Heart left ventricle (tissue), 16 donors: ENCODE measurements around the gene RCBTB1. TPM values are rescaled to one million over a fixed set of nuclear protein-coding genes. Genes with fewer than 3 reads are reported as not detected.

Experiments used
- ATAC-seq, 4 donors: fragments of 200-7000 bp; cut with Tn5 transposase; one replicate each; pipeline ENCODE4 v1.9.1; 2020 to 2022; ENCODE audit warnings: moderate library complexity in 4 of 4, mild to moderate bottlenecking in 3 of 4, moderate number of reproducible peaks in 1 of 4
- DNase-seq, 5 donors: peaks; one replicate each; pipeline ENCODE4 v3.0.0-alpha.2; 2020
- H3K27ac ChIP-seq, 12 donors: fragments of 200-600 bp; sonication (generic) in 4 of 12; one replicate each; pipeline versions ENCODE4 v1.5.0 to v1.8.0; 2016 to 2022; ENCODE audit warnings: mild to moderate bottlenecking in 2 of 12
- H3K27me3 ChIP-seq, 9 donors: fragments of 200-600 bp; sonication (generic) in 2 of 9; one replicate each; pipeline versions ENCODE4 v1.5.1 to v1.8.0; 2016 to 2022; ENCODE audit warnings: mild to moderate bottlenecking in 3 of 9
- H3K36me3 ChIP-seq, 9 donors: fragments of 200-600 bp; sonication (generic) in 2 of 9; one replicate each; pipeline versions ENCODE4 v1.5.0 to v1.8.0; 2018 to 2022; ENCODE audit warnings: mild to moderate bottlenecking in 2 of 9
- H3K4me1 ChIP-seq, 12 donors: fragments of 200-600 bp; sonication (generic) in 4 of 12; one replicate each; pipeline versions ENCODE4 v1.5.0 to v1.8.0; 2016 to 2022; ENCODE audit warnings: mild to moderate bottlenecking in 3 of 12
- H3K4me3 ChIP-seq, 12 donors: fragments of 200-600 bp; sonication (generic) in 4 of 12; one replicate each; pipeline versions ENCODE4 v1.5.0 to v1.8.0; 2017 to 2022; ENCODE audit warnings: mild to moderate bottlenecking in 9 of 12, moderate library complexity in 4 of 12
- H3K9me3 ChIP-seq, 12 donors: fragments of 200-600 bp; sonication (generic) in 4 of 12; one replicate each; pipeline versions ENCODE4 v1.5.0 to v1.8.0; 2016 to 2022; ENCODE audit warnings: mild to moderate bottlenecking in 1 of 12
- POLR2A ChIP-seq, 2 donors: fragments of 450-650 bp; IDR thresholded peaks; one replicate each; pipeline ENCODE4 v1.6.1; 2017; ENCODE audit warnings: antibody characterized with exemption in 2 of 2, mild to moderate bottlenecking in 2 of 2, moderate library complexity in 2 of 2
- WGBS, 4 donors: extraction: QIAGEN DNeasy Blood & Tissue Kit in 2 of 4; methylation state at CpG; one replicate each; pipeline versions ENCODE4 v1.1.5 to v1.1.7; 2013 to 2018; 5-methylcytosine and 5-hydroxymethylcytosine counted together
- intact Hi-C, 10 donors: fragments of 100-400 bp; cut with DNase I; formaldehyde crosslinking; loops; one replicate each; pipeline versions ENCODE4 v1.11.1 to v1.14.2; 2022
- polyA plus RNA-seq, 2 donors: library from polyadenylated mRNA; stranded (reverse); fragments of 200-250 nt; gene quantifications; one replicate each; pipeline ENCODE4 v1.2.3, GENCODE V29; 2013
- total RNA-seq, 9 donors: library from RNA; depleted of rRNA in 2 of 9; stranded (reverse); fragments of >200 nt in 2 of 9; fragmentation: NEBNext Ultra II Directional in 3 of 9; extraction: Animal tissue kit (Norgen Biotek cat#: 25700) in 3 of 9; gene quantifications; one replicate each; pipeline versions ENCODE4 v1.1.0 to v1.2.4, GENCODE V29; 2016 to 2023
- TF ChIP-seq, protein P1 (sequence below), 12 donors: fragments of 200-600 bp; sonication (generic) in 4 of 12; IDR thresholded peaks; one replicate each; pipeline versions ENCODE4 v1.5.0 to v1.8.0; 2018 to 2022; ENCODE audit warnings: antibody characterized with exemption in 12 of 12, mild to moderate bottlenecking in 5 of 12
- donor health status: ischemic (EF 13 %, LVEDD 7.1; RV severe dilation, severe dysfunction).
- donor health status: healthy with polysubstance abuse.
- donor health status: DM: no; HTN: yes; CAD: no.
- donor health status: DM: no; HTN: no; CAD: no.
- donor health status: ischemic (EF 25% LVEDD 6.9; RV normal size, moderate dysfunction).
- donor health status: ischemic (EF 25% LVEDD 5.7; RV mildly dilated, moderate dysfunction).
- donor health status: healthy.
- donor health status: DM: yes; HTN: yes; CAD: no.
- donor health status: ischemic (EF 35%, LVEDD 5.7; RV mildly dilated, moderate dysfunction).
- donor health status: nonischemic (EF 11% LVEDD 7.7; RV severe dilation, severe dysfunction).
- donor health status: DM: yes; HTN: yes; CAD: no.
- donor health status: PGD.
- donor health status: ischemic (EF 29% LVEDD 5.4; RV normal size, mild dysfunction).
- donor health status: nonischemic (EF 23%, LVEDD 6.1; RV moderate dilation, normal function).

The RCBTB1 gene
- total and polyA plus RNA-seq, 11 donors: 8.5 to 25.8 (median 16.2) TPM

DNA sequence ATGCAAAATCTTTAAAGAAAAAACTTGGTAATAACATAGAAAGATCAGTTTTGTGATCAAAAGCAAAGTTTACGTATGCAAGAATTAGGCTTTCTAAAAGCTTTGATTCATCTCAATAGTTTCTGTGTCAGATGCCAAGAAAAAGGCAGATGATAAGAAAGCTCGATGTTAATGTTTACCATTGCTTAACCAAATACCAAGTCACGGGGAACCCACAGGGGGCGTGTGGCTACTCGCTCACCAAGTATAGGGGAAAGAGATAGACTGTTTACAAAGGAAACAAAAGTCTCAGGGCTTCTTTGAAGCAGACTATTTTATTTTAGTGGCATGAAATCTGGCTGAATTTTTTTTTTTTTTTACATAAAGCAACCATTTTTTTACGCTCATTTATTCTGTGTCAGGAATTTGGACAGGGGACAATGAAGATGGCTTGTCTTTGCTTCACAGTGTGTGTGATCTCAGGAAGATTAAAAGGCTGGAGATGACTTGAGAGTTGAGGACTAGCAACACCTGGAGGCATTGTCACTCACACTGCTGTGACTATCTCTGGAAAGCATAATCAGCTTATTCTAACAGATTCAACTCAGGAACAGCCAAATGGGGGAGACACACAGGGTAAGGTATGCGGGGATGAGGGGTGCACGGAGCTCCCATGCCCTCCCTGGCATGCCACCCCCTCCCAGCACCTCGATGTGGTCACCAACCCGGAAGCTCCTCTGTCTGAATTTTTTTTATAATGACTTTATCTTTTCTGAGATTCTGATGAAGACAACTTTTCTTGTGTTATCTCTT, 24.9 kb downstream of the RCBTB1 start:
- intact Hi-C loops: no loop called here
- H3K27ac ChIP-seq: peak overlapping the region in 10 of 12 donors; percentile 12 to 79 (median 57)
- TF ChIP-seq POLR2A (IDR thresholded peaks at IDR 0.05): no peak
- TF ChIP-seq, protein P1, sequence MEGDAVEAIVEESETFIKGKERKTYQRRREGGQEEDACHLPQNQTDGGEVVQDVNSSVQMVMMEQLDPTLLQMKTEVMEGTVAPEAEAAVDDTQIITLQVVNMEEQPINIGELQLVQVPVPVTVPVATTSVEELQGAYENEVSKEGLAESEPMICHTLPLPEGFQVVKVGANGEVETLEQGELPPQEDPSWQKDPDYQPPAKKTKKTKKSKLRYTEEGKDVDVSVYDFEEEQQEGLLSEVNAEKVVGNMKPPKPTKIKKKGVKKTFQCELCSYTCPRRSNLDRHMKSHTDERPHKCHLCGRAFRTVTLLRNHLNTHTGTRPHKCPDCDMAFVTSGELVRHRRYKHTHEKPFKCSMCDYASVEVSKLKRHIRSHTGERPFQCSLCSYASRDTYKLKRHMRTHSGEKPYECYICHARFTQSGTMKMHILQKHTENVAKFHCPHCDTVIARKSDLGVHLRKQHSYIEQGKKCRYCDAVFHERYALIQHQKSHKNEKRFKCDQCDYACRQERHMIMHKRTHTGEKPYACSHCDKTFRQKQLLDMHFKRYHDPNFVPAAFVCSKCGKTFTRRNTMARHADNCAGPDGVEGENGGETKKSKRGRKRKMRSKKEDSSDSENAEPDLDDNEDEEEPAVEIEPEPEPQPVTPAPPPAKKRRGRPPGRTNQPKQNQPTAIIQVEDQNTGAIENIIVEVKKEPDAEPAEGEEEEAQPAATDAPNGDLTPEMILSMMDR (IDR thresholded peaks at IDR 0.05): peak in 3 of 12 donors; percentile 16 to 40 (median 38)
- H3K27me3 ChIP-seq: no peaks in the 10 kb centered on the region
- DNase-seq (no peak), ATAC-seq (peak; percentile 29 to 49 (median 42))
- H3K36me3 ChIP-seq: peaks cover 0 to 64% (median 54%) of the 10 kb centered on the region in 9 donors
- peak overlapping the region in 1 of 12 donors; percentile 11 for H3K4me3 ChIP-seq
- H3K4me1 ChIP-seq: peaks cover 0 to 17% (median 5%) of the 10 kb centered on the region in 12 donors
- 42 to 52% (median 50%) methylated on average over 10 of the region's 10 CpGs for WGBS, 4 donors
- H3K9me3 ChIP-seq: no peaks in the 10 kb centered on the region

DNA sequence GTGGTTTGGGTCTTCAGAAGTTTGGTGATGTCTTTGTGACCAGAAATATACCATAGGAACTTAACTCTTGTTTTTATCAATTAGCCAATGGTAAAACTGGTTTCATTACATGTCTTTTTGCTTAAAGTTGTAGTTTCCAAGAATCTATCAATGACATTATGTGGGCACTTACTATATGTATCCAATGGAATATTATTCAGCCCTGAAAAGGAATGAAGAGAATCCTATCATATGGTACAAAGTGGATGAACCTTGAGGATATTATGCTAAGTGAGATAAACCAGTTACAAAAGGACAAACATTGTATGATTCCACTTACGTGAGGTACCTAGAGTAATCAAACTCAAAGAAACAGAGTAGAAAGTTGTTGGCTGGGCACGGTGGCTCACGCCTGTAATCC, 26.4 kb downstream of the RCBTB1 start:
- peaks cover 0 to 76% (median 66%) of the 10 kb centered on the region in 9 donors for H3K36me3 ChIP-seq
- 95 to 99% (median 97%) methylated on average over 3 of the region's 3 CpGs for WGBS, 4 donors
- H3K27me3 ChIP-seq: no peaks in the 10 kb centered on the region

DNA sequence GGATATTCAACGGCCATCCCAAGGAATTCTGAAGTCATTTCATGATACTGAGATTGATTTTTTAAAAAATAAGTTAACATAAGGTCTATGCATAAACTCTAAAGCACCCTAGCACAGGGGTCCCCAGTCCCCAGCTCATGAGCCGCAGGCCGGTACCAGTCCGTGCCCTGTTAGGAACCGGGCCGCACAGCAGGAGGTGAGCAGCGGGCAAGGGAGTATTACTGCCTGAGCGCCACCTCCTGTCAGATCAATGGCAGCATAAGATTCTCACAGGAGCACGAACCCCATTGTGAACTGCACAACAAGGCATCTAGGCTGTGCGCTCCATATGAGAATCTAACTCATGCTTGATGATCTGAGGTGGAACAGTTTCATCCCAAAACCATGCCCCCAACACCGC, 31.0 kb downstream of the RCBTB1 start:
- DNase-seq: no peak
- Histone ChIP-seq H3K4me3 (no peak overlapping the region), H3K27me3 (no peaks in the 10 kb centered on the region), H3K36me3 (peaks cover 0 to 95% (median 79%) of the 10 kb centered on the region in 9 donors), H3K9me3 (no peaks in the 10 kb centered on the region), H3K4me1 (no peaks in the 10 kb centered on the region), H3K27ac (no peak overlapping the region)
- no peak for TF ChIP-seq POLR2A (IDR thresholded peaks at IDR 0.05)
- TF ChIP-seq, protein P1 (IDR thresholded peaks at IDR 0.05): no peak
- intact Hi-C loops: no loop called here
- no peak for ATAC-seq
- 80 to 89% (median 88%) methylated on average over 10 to 11 of the region's 11 CpGs for WGBS, 4 donors

More for the DNA sequence above, 26.4 kb downstream of the RCBTB1 start:
- H3K4me3 ChIP-seq: no peak overlapping the region
- ATAC-seq (no peak), DNase-seq (no peak)
- intact Hi-C loops: no loop called here
- peaks cover 0 to 17% (median 5%) of the 10 kb centered on the region in 12 donors for H3K4me1 ChIP-seq
- H3K9me3 ChIP-seq: no peaks in the 10 kb centered on the region
- no peak for TF ChIP-seq POLR2A (IDR thresholded peaks at IDR 0.05)
- TF ChIP-seq, protein P1 (IDR thresholded peaks at IDR 0.05): no peak
- no peak overlapping the region for H3K27ac ChIP-seq

DNA sequence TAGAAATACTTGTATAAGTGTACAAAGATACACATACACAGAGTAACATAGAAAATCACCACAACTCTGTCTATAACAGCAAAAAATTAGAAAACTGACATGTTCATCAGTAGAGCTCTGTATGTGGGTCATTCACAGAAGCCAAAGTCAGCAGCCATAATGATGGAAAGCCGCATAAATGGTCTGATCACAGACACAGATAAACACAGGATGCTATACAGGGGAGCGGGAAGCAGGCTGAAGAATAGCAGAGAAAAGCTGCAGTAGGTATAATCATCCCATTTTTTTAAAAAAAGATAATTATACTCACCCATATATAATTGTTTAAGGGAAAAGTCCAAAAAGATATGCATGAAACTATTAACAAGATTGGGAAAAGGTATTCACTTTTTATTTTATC, 31.5 kb downstream of the RCBTB1 start:
- Histone ChIP-seq H3K36me3 (peaks cover 0 to 95% (median 80%) of the 10 kb centered on the region in 9 donors), H3K4me1 (no peaks in the 10 kb centered on the region), H3K27me3 (no peaks in the 10 kb centered on the region), H3K4me3 (no peak overlapping the region), H3K27ac (no peak overlapping the region), H3K9me3 (no peaks in the 10 kb centered on the region)
- ATAC-seq (no peak), DNase-seq (no peak)
- no peak for TF ChIP-seq POLR2A (IDR thresholded peaks at IDR 0.05)
- TF ChIP-seq, protein P1 (IDR thresholded peaks at IDR 0.05): no peak
- 94 to 95% (median 94%) methylated on average over 2 of the region's 2 CpGs for WGBS, 4 donors
- intact Hi-C loops: no loop called here
